Measurements from ENCODE around the gene MAMDC4.

MAMDC4 gene

DNA sequence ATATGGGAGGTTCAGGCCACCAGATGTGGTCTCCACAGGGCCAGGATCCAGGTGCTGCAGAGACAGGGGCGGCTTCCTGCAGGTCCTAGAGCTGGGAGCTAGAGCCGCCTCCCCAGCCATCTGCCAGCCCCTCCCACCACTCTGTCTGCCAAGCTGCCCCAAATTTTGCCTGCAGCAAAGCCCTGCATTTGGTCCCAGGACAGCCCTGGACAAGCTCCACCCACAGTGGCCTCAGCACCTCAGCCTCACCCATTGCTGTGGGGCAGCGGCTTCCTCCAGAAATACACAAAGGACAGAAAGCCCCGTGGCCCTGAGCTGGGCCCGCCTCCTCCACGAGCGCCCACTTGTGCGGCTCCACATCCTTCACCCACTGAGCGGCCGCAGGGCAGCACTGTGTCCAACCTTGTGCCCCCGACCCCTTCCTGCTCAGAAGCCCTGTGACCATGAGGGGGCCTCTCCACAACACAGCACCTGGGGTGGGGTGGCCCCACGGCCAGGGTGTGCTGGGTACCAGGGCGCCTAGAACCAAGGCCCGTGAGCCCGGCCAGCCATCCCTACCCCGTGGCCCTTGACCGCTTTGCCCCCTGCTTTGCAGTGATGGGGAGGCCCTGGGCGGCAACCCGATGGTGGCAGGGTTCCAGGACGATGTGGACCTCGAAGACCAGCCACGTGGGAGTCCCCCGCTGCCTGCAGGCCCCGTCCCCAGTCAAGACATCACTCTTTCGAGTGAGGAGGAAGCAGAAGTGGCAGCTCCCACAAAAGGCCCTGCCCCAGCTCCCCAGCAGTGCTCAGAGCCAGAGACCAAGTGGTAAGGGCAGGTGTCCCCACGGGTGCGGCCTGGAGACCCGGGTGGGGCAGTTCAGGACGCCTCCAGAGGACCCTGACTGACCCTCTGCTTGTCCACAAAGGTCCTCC lies 13.6 kb upstream of the MAMDC4 start:
- H3K27me3 ChIP-seq (replicated peaks; ENCODE audit: insufficient read depth, low read length) = no peaks in the 10 kb centered on the region
- H3F3A ChIP-seq (ENCODE audit: insufficient read depth, low read length) = peaks cover 8% of the 10 kb centered on the region
- no peak overlapping the region for H3K4me3 ChIP-seq (ENCODE audit: low read length)
- H2AFZ ChIP-seq (ENCODE audit: low read length) = no peak overlapping the region
- no peak for DNase-seq
- H3K36me3 ChIP-seq (replicated peaks; ENCODE audit: insufficient read depth, low read length) = no peaks in the 10 kb centered on the region
- H3K27ac ChIP-seq (ENCODE audit: low read length) = no peak overlapping the region
- no peak for TF ChIP-seq EZH2phosphoT487 (IDR thresholded peaks at IDR 0.05; ENCODE audit: low read length)
- TF ChIP-seq, protein P1, sequence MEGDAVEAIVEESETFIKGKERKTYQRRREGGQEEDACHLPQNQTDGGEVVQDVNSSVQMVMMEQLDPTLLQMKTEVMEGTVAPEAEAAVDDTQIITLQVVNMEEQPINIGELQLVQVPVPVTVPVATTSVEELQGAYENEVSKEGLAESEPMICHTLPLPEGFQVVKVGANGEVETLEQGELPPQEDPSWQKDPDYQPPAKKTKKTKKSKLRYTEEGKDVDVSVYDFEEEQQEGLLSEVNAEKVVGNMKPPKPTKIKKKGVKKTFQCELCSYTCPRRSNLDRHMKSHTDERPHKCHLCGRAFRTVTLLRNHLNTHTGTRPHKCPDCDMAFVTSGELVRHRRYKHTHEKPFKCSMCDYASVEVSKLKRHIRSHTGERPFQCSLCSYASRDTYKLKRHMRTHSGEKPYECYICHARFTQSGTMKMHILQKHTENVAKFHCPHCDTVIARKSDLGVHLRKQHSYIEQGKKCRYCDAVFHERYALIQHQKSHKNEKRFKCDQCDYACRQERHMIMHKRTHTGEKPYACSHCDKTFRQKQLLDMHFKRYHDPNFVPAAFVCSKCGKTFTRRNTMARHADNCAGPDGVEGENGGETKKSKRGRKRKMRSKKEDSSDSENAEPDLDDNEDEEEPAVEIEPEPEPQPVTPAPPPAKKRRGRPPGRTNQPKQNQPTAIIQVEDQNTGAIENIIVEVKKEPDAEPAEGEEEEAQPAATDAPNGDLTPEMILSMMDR (IDR thresholded peaks at IDR 0.05; ENCODE audit: low read length) = no peak
- no peak for TF ChIP-seq EZH2 (optimal IDR thresholded peaks at IDR 0.05; ENCODE audit: low read depth, low read length)
- H3K4me1 ChIP-seq (ENCODE audit: low read length) = peaks cover 7% of the 10 kb centered on the region; the same call in 1 of the 2 replicates
- H4K20me1 ChIP-seq (ENCODE audit: insufficient read depth, low read length) = no peaks in the 10 kb centered on the region
- no peaks in the 10 kb centered on the region for H3K9me3 ChIP-seq (replicated peaks; ENCODE audit: insufficient read depth, low read length)
- H3K4me2 ChIP-seq (ENCODE audit: low read depth, low read length) = no peak overlapping the region
- no peaks in the 10 kb centered on the region for H3K79me2 ChIP-seq (ENCODE audit: low read length)
- H3K9ac ChIP-seq (ENCODE audit: low read length) = no peak overlapping the region
- H3K9me2 ChIP-seq (replicated peaks; ENCODE audit: insufficient read depth, low read length) = no peaks in the 10 kb centered on the region

DNA sequence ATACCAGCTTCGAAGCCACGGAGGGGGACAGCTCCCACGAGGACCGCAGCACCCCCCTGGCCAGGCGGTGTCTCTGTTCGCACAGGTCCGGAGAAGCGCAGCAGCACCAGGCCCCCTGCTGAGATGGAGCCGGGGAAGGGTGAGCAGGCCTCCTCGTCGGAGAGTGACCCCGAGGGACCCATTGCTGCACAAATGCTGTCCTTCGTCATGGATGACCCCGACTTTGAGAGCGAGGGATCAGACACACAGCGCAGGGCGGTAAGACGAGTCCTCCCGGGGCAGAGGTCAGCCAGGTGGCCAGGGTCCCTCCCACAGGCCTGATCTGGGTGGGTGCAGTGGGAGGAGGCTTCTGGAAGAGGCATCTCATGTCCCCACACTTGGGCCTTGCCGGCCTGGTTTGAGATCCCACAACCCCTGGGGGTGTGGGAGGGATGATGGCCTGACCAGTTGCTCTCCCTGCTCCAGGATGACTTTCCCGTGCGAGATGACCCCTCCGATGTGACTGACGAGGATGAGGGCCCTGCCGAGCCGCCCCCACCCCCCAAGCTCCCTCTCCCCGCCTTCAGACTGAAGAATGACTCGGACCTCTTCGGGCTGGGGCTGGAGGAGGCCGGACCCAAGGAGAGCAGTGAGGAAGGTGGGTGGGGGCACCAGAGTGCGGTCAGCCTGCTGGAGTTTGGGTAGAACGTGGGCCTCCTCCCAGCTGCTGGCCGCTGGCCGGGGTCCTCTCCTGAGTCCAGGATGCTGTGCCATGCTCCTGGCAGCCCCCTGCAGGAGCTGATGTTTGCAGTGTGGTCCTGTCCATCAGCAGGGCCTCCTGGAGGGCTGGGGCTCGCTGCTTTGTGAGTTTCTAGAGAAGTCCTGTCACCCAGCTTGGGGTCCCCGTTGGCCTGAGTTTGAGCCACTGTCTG lies 12.7 kb upstream of the MAMDC4 start:
- H2AFZ ChIP-seq (ENCODE audit: low read length) = no peak overlapping the region
- no peak overlapping the region for H3K9ac ChIP-seq (ENCODE audit: low read length)
- no peak for DNase-seq
- peaks cover 8% of the 10 kb centered on the region for H3F3A ChIP-seq (ENCODE audit: insufficient read depth, low read length)
- H3K9me3 ChIP-seq (replicated peaks; ENCODE audit: insufficient read depth, low read length) = no peaks in the 10 kb centered on the region
- H3K27ac ChIP-seq (ENCODE audit: low read length) = no peak overlapping the region
- no peaks in the 10 kb centered on the region for H3K36me3 ChIP-seq (replicated peaks; ENCODE audit: insufficient read depth, low read length)
- H3K27me3 ChIP-seq (replicated peaks; ENCODE audit: insufficient read depth, low read length) = no peaks in the 10 kb centered on the region
- peaks cover 7% of the 10 kb centered on the region; the same call in 1 of the 2 replicates for H3K4me1 ChIP-seq (ENCODE audit: low read length)
- H4K20me1 ChIP-seq (ENCODE audit: insufficient read depth, low read length) = no peaks in the 10 kb centered on the region
- H3K4me3 ChIP-seq (ENCODE audit: low read length) = no peak overlapping the region
- no peak overlapping the region for H3K4me2 ChIP-seq (ENCODE audit: low read depth, low read length)
- no peak for TF ChIP-seq EZH2 (optimal IDR thresholded peaks at IDR 0.05; ENCODE audit: low read depth, low read length)
- TF ChIP-seq, protein P1 (IDR thresholded peaks at IDR 0.05; ENCODE audit: low read length) = no peak
- TF ChIP-seq EZH2phosphoT487 (IDR thresholded peaks at IDR 0.05; ENCODE audit: low read length) = no peak
- H3K9me2 ChIP-seq (replicated peaks; ENCODE audit: insufficient read depth, low read length) = no peaks in the 10 kb centered on the region
- no peaks in the 10 kb centered on the region for H3K79me2 ChIP-seq (ENCODE audit: low read length)

DNA sequence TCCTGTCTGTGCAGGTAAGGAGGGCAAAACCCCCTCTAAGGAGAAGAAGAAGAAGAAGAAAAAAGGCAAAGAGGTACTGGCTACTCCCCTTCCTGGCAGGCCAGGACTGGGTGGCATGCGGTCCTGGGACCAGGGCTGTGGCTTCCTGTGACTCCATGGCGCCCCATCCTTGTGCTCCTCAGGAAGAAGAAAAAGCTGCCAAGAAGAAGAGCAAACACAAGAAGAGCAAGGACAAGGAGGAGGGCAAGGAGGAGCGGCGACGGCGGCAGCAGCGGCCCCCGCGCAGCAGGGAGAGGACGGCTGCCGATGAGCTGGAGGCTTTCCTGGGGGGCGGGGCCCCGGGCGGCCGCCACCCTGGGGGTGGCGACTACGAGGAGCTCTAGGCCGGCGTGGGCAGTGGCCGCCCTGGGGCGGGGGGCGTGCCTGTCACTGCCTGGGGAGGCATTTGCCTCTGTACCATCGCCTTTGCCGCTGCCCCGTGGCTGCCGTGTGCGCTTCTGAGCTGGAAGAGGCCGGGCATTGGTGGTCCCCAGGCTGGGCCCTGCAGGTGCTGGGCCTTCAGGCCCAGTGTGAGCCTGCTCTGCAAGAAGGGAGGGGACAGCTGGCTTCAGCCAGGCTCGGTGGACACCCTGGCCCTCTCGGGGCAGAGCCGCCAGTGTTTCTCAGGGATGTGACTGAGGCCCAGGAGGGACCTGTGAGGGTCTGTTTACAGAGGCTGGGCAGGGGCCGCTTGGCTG lies 11.8 kb upstream of the MAMDC4 start:
- DNase-seq = no peak
- Histone ChIP-seq H3K27me3 (replicated peaks; ENCODE audit: insufficient read depth, low read length) (no peaks in the 10 kb centered on the region), H4K20me1 (ENCODE audit: insufficient read depth, low read length) (no peaks in the 10 kb centered on the region), H3K9ac (ENCODE audit: low read length) (no peak overlapping the region), H3K27ac (ENCODE audit: low read length) (no peak overlapping the region), H3K9me2 (replicated peaks; ENCODE audit: insufficient read depth, low read length) (no peaks in the 10 kb centered on the region), H3K4me1 (ENCODE audit: low read length) (peaks cover 7% of the 10 kb centered on the region; the same call in 1 of the 2 replicates), H3F3A (ENCODE audit: insufficient read depth, low read length) (peaks cover 8% of the 10 kb centered on the region), H3K4me2 (ENCODE audit: low read depth, low read length) (no peak overlapping the region), H3K4me3 (ENCODE audit: low read length) (no peak overlapping the region), H2AFZ (ENCODE audit: low read length) (no peak overlapping the region), H3K79me2 (ENCODE audit: low read length) (no peaks in the 10 kb centered on the region), H3K9me3 (replicated peaks; ENCODE audit: insufficient read depth, low read length) (no peaks in the 10 kb centered on the region), H3K36me3 (replicated peaks; ENCODE audit: insufficient read depth, low read length) (no peaks in the 10 kb centered on the region)
- TF ChIP-seq EZH2phosphoT487 (IDR thresholded peaks at IDR 0.05; ENCODE audit: low read length) (no peak), EZH2 (optimal IDR thresholded peaks at IDR 0.05; ENCODE audit: low read depth, low read length) (no peak)
- TF ChIP-seq, protein P1 (IDR thresholded peaks at IDR 0.05; ENCODE audit: low read length) = no peak

Measured in MM.1S (cell line).